Regular cardiac myocyte (primary cell): ENCODE data around the gene GPX3. TPM values are rescaled to one million over a fixed set of nuclear protein-coding genes. Genes with fewer than 3 reads are reported as not detected.

Experiments used
- total RNA-seq: library from RNA; depleted of rRNA; stranded (reverse); fragments of >200 nt; gene quantifications from 2 replicates; pipeline ENCODE4 v1.2.3, GENCODE V29; 2014

Gene GPX3, protein sequence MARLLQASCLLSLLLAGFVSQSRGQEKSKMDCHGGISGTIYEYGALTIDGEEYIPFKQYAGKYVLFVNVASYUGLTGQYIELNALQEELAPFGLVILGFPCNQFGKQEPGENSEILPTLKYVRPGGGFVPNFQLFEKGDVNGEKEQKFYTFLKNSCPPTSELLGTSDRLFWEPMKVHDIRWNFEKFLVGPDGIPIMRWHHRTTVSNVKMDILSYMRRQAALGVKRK
- 10.5 and 18.6 TPM in 2 replicates for total RNA-seq

DNA sequence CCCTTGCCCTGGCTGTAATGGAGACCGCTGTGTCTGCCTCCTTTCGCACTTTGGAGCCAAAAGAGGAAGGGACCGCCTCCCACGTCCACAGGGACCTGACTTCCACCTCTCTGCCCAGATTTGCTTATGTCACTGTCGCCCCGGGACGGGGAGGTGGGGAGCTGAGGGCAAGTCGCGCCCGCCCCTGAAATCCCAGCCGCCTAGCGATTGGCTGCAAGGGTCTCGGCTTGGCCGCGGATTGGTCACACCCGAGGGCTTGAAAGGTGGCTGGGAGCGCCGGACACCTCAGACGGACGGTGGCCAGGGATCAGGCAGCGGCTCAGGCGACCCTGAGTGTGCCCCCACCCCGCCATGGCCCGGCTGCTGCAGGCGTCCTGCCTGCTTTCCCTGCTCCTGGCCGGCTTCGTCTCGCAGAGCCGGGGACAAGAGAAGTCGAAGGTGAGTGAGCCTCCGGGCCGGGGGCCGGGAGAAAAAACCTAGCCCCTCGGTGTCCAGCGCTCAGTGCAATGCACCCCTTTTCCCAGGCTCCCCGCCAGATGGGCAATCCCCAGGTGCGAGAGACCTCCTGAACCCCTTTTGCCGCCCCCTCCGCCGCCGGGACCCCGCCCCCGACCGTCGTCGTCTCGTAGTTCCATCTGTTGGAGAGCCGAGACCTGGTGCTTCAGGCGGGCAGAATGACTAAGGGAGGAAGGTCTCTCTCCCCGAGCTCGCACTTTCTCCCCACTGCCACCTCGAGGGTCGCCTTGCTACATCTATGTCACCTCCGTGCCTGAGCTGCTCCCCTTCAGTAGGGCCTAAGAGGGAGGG lies at the start of gene GPX3:
GPX3 (plus strand) TSS at position 288 of the 807 bp plus-strand sequence; CDS start at position 352, 64 bp downstream.

Other genes with a start within 250 kb of the GPX3 start
- 123 and 182 TPM in 2 replicates for gene SMIM3, start 241.8 kb upstream of the GPX3 start, total RNA-seq
- gene IRGM, start 174.1 kb upstream of the GPX3 start, total RNA-seq, result not detected in 2 replicates
- gene ZNF300, start 115.6 kb upstream of the GPX3 start, total RNA-seq, result 3.9 and 5.6 TPM in 2 replicates
- 42.9 and 86.5 TPM in 2 replicates for gene TNIP1, start 60.4 kb downstream of the GPX3 start, total RNA-seq
- gene ANXA6, start 137.2 kb downstream of the GPX3 start, total RNA-seq, result 423 and 537 TPM in 2 replicates
- 1.2 and 2.8 TPM in 2 replicates for gene CCDC69, start 203.5 kb downstream of the GPX3 start, total RNA-seq
- gene GM2A, start 232.6 kb downstream of the GPX3 start, total RNA-seq, result 12.3 and 24.5 TPM in 2 replicates